Suppressor macrophage treated with lipopolysaccharide for 4 hours (primary cell): ENCODE measurements around the gene MPV17.
A peak's percentile ranks its signal among the peaks of the same experiment; 100 is the strongest.
"Not testable (repeated sequence)": the region's sequence is repeated elsewhere in the genome, so short reads cannot be mapped to it uniquely, and the experiment has no call there.

Experiments used
- DNase-seq: peaks from one replicate; pipeline ENCODE4 v3.0.0-alpha.2; 2020

Gene MPV17

DNA sequence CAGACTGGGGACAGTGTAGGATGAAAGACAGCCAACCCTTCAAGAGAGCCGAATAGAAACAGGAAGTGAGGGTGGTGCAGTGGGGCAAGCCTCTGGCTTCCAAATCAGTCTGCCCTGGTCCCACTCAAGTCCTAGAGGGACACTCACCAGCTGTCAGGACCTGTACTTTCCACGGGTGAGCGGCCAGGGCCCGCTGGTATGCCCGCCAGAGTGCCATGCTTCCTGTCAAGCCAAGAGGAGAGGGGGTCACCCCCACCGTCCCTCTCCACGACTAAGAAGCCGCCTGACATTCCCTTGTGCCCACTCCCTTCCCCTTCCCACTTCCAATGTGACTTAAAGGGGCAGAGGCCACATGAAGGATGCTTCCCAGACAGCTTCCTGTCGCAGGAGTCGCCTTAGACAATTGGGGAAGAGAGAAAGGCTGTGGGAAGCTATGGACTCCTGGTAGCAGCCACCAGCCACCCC, 564 bp downstream of the MPV17 start:
- DNase-seq = peak; percentile 50

DNA sequence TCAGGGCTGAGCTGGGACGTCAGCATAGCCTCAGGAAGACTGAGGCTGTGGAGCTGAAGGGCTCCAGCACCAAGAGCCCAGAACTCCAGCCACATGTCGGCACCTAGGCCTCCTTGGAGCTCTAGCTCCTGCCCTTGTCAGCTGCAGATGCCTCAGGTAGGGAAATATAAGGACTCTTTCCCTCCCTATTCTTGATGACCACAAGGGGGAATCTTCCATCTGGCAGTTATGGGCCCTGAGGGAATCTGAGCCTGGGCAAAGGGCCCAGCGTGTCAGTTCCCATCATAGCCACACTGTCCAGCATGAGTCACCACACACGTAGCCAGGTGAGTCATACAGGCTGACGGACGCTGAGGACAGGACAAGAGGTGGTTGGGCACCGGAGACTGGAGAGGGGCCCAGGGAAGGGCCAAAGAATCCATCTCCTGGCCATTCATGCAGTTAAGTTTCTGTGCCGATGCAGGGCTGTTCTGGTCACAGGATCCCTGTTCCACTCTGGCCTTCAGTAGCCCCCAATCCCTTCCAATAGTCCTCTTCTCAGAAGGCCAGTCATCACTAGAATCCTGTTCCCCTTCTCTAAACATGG, 1.8 kb downstream of the MPV17 start:
- DNase-seq = peak; percentile 66

DNA sequence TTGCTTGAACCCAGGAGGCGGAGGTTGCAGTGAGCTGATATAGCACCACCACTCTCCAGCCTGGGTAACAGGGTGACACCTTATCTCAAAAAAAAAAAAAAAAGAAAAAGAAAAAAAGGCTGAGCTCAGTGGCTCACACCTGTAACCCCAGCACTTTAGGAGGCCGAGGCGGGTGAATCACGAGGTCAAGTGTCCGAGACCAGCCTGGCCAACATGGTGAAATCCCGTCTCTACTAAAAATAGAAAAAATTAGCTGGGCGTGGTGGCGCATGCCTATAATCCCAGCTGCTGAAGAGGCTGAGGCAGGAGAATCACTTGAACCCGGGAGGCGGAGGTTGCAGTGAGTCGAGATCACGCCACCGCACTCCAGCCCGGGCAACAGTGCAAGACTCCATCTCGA, 3.1 kb downstream of the MPV17 start:
- not testable (repeated sequence) for DNase-seq

DNA sequence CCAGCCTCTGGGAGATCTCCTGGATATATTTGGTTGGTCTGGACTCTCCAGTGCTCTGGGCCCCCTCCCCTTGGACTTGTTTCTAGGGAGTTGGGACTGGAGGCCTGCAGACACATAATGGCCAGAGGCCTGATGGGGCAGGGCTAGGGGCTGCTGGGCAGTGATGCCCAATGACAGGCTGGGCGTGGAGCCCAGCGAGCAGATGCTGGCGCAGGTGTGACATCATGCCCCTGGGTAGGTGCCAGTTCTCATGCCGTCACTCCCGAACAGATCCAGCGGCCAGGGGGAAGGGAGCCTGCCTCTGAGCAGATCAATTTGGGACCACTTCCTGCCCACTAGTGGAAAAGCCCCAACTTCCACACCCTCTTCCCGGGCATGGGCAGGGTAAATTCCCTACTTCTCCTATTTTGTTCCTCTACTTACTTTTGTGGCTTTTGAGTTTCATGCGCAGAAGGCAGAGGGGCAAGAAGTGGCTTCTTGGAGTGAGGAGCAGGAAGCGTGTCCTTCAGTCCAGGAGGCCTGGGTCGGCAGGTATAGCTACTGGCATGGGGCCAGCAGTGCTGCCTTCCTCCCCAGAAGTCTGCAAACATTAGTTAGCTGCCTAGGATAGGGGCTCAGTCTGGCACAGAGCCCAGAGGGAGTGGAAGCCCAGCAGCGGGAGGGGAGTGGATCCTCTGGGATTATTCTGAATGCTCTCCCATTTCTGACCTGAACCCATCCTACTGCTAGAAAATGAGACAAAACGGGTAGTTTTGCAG, 6.1 kb downstream of the MPV17 start:
- DNase-seq = peak; percentile 19

DNA sequence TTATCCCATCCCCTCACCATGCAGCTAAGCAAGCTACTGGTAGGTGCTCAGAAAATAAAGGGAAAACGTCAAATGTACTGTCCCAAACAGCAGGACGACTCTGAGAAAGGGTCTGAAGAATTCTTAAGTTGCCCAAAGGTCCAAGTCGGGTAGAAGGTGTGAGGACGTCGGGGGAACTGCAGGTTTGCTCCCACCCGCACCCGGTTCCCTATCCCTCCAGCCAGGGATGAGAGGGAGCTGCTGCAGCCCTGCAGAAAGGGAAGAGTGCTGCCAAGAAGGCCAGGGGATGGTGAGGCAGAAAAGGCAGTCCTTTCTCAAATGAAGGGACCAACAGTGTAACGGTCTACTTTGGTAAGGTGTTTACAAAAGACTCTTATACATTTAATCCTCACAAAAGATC, 7.8 kb downstream of the MPV17 start:
- DNase-seq = no peak

DNA sequence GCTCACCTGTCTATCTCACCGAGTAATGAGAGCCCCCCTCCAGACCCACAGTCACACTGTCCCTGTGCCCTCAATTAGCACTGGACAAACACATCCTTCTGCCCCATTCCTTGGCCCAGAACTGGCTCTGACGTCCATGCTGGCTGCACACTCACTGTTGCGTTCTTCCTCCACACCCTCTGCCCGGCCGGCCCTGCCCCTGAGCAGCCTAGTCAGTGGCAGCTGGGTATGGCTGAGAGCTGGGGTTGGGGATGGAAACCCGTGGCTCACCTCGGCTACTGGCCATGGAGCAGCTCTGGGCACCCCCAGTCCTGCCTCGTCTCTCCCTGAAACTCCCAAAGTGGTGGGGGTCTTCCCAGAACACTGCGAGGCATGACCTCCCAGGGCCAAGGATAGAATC, 8.2 kb downstream of the MPV17 start:
- DNase-seq = no peak

DNA sequence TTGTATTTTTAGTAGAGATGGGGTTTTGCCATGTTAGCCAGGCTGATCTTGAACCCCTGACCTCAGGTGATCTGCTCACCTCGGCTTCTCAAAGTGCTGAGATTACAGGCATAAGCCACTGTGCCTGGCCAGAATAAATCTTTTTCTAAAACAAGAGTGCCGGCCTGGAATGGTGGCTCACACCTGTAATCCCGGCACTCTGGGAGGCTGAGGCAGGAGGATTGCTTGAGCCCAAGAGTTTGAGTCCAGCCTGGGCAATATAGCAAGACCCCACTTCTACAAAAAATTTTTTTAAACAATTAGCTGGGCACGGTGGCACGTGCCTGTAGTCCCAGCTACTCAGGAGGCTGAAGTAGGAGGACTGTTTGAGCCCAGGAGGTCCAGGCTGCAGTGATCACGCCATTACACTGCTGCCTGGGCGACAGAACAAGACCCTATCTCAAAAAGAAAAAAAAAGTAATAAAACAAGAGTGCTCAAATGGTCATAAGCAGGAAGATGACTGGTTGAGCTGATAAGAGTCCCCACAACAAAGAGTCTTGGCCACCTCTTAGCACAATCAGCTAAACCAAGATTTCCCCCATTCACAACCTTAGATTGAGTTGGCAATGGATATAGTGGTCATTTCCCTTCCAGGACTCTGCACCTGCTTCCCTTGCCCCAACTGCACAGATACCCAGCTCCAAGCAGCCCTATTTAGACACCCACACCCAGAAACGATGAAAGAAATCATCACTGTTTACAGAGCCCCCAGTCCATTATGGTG, 8.8 kb downstream of the MPV17 start:
- DNase-seq = no peak

DNA sequence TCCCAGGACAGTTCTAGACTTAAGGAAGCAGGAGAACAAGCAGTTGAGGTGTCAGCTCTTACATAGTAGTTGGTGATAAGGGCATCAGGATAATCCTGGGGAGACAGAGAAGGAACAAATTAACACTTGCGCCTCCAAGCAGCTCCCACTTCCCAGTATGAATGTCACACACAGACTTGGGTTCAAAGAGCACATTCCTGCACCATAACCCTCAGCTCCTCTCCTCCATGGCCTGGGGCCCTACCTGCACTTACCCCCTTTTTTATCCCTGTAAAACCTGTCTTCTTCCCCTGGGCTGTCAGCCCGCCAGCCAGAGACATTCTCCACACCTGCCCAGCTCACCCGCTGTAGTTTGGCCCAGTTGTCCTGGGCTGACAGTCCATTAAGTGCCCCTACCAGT, 10.7 kb downstream of the MPV17 start:
- DNase-seq = no peak

DNA sequence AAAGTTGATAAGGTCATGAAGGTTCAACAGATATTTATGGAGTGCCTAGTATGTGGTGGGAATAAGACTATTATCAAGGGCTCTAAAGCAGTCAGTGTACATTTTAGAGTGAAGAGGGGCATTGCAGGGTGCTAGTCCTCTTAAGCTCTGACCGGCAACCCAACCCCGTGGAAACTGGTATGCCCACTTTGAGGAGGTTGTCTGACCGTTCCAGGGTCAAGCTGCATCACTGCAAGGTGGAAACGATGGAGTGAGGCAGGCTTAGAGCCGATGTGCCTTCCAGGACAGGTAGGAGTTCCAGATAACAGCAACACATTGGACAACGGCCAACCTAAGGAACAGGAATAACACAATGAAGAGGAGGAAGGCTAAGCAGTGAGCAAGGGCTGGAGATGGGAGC, 13.2 kb downstream of the MPV17 start:
- no peak for DNase-seq

DNA sequence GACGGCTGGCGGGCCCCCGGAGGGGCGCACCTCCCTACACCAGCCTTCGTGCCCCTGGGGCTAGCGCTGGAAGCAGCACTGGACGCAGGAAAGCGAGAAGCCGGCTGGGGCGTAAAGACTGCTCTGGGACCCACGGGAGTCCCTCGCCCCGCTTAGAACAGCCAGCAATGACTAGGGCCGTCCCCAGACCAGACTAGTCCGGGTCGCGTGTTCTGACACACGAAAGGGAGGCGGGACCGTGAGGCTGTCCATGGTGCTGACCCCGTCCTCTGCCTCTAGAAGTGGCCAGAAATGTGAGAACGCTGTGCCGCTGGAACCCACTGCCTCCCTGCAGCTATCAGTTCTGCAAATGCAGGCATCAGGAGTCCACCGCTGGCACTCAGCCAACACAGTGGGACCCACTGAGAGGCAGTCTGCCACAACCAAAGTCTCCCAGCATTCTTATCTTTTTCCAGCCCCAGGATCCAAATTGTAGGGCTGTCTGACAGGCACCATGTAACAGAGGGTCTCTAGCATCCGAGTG, 14.5 kb downstream of the MPV17 start, which contains the start of gene UCN:
Gene UCN (minus strand): TSS at position 87 of the 523 bp plus-strand sequence. CDS start 550 bp downstream, outside the sequence.
- no peak for DNase-seq

DNA sequence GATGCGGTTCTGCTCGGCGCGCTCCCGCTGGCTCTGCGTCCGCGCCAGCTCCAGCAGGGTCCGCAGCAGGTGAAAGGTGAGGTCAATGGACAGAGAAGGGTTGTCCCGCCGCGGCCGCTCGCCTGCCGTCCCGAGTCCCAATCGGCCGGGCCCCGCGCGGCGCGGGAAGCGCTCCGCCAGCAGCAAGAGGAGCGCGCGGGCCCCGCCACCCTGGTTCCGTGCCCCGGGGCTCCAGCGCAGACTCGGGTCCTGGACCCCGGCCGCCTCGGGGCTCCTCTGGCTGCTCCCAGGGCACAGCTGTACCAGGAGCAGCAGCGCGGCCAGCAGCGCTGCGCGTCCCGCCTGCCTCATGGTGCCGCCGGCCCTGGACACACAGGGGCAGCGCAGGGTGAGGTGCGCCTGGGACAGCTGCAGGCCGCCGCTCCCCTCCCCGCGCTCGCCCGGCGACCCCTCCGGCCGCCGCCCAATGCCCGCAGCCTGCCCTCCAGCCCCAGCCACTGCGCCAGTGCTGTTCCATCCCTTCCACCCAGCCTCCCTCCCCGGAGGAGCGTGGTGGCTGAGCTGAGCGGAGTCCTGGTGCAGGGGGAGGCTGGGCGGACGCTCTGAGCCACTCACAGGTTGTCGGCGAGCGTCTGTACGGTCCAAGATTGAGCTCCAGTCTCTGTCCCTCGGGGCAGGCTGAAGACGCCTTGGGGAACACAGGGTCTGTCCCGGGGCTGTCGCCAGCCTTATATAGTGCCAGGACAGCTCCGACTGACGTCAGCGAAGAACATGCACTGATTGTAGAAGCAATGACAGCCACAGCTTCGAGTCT, 15.1 kb downstream of the MPV17 start:
- DNase-seq = no peak

DNA sequence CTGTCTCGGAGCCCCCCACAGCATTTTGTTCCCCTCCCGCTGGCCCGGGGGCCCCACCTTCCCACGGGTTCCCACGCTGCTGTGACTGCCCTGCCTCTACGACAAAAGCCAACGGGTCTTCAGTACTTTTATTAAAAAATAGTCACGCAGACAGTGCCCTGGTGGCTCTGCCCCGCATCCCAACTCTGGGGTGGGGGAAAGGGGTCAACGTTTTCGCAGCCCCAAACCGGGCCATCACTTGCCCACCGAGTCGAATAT, 15.7 kb downstream of the MPV17 start:
- no peak for DNase-seq

DNA sequence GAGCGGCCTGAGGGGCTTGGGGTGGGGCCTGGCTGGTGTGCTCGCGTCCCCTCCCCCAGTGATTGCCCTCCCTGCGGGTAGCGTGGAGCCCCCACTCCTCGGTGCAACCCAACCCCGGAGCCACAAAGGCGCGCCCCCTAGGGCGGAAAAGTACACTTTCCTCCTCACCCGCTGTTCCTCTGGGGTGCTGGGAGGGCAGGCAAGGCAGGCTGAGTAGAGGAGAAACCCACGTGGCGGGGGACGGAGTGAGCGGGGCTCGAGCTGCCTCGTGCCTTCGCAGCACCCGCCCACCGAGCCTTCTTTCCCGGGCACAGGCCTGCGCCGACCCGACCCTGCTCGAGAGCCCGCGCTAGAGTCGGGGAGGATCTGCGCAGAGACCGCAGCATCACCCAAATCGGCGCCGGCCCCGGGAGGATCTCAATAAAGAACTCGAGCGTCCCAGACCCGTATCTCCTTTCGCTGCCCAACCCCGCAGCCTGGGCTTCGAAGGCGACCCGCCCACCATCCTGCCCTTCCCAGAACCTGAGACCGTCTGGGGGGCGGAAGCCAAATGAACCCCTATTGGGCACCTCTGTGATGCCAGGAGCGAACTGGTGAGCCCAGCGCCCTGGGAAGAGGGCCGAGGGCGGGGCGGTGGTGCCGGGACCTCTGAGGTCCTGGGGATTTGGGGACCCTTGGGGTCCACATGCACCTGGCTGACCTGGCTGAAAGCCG, 16.2 kb downstream of the MPV17 start:
- no peak for DNase-seq

DNA sequence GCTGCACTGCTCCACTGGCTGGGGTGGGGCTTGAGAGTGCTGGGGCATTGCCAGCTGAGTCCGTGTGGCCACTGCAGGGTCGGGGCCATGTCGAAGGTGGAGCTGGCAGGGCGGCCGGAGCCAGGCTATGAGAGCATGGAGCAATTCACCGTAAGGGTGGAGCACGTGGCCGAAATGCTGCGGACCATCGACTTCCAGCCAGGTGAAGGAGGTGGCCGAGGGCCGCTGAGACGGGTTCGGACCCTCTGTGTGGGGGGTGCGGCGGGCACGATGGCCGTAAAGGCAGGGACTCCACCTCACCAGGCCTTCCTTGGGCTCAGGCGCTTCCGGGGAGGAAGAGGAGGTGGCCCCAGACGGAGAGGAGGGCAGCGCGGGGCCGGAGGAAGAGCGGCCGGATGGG, 16.8 kb downstream of the MPV17 start:
- DNase-seq = no peak

DNA sequence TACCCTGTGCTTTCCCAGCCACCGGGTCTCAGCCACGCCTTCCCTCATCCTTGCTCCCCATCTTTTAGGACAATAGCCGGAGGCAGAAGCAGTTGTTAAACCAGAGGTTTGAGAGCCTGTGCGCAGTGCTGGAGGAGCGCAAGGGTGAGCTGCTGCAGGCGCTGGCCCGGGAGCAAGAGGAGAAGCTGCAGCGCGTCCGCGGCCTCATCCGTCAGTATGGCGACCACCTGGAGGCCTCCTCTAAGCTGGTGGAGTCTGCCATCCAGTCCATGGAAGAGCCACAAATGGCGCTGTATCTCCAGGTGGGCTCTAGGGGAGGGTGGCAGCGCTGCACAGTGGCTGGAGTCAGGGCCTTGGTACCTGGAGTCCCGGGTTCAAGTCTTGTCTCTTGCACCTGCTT, 17.4 kb downstream of the MPV17 start:
- no peak for DNase-seq

DNA sequence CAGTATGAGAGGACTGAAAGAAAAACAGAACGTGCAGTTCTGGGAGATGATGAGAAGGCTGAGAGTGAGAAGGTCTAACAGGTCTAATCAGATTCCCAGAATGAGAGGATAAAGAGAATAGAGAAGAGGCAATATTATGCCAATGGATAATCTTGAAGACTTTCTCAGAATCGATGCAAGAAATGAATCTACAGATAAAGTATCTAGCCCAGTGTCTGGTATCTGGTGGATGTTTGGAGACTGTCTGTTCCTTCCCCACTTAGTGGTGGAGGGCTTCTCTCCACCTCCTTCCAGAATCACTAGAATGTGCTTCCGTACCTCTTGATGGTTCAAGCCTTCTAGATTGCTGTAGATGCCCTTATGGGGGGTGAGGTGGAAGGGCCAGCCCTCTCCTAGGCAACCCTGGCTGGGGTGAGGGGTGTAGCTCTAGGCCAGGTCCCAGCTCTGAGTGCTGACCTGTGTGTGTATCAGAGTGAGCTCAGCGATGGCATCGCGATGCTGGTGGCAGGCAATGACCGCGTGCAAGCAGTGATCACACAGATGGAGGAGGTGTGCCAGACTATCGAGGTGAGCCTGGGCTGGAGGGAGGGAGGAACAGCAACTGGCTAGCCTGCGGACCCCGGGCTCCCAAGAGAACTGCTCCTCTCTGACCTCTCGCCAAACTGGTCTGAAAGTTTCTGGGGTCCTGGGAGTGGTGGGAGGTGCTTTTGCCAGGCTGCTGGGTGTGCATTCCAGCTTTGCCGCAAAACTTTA, 18.2 kb downstream of the MPV17 start:
- DNase-seq = no peak

DNA sequence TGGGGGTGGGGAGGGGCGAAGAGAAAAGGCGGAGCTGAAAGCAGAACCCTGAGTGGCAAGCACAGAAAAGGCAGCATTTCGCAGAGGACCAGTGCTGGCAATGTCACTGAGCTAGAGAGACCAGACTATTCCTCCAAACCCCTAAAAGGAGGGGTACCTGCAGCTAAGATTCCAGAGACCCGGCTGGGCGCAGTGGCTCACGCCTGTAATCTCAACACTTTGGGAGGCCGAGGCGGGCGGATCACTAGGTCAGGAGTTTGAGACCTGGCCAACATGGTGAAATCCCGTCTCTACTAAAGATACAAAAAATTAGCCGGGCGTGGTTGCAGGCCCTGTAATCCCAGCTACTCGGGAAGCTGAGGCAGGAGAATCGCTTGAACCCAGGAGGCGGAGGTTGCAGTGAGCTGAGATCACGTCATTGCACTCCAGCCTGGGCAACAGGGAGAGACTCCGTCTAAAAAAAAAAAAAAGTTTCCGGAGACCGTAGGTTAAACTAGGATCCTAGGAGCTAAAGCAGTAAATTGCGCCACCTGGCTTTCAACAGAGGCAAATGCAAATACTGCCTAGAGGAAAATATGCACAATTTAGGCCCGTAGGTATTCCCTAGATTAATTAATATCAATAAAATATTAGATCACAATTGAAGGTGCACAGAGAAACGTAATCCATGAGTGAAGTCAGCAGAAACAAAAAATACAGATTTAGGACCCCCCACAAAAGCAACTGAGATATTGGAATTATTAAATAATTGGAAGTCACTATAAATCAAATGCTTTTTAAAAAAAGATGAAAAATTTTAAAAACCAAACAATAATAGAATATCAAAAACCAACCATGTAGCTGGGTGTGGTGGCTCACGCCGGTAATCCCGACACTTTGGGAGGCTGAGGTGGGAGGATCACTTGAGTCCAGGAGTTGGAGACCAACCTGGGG, 19.5 kb downstream of the MPV17 start:
- DNase-seq = peak; percentile 82

DNA sequence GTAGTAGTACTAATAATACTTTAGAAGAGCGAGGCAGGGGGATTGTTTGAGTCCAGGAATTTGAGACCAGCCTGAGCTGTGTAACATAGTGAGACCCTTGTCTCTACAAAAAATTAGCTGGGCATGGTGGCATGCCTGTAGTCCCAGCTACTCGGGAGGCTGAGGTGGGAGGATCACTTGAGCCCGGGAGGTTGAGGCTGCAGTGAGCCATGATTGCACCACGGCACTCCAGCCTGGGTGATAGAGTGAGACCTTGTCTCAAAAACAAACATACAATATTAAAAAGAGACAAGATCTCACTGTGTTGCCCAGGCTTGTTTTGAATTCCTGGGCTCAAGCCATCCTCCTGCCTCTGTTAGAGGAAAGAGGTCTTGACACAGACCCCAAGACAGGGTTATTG, 22.3 kb downstream of the MPV17 start:
- not testable (repeated sequence) for DNase-seq

DNA sequence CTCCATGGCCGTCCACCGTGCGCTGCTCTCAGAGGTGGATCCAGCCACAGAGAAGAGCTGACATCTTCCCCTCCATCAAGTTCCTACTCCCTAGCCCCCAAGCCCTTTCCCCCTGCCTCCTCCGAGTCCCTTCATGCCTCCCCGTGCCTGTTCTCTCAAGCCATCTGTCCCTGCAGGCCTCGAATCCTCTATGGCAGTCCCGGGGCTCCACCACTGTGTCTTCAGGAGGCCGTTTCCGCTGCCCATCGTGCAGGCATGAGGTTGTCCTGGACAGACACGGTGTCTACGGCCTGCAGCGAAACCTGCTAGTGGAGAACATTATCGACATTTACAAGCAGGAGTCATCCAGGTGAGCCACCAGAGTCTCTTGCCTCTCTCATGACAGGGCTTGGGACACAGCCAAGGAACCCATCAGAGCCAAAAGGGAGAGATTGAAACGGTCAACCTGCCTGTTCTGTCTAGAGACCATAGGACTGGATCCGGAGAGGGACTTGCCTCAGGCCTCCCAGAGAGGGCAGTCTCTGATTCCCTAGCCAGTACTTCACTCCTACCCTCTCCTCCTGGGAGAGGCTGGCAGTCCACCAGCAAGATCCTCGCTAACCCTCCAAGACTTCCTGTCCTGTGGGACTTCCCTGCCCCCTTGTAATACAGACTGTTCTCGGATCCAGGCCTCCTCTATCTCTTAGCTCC, 24.4 kb downstream of the MPV17 start:
- no peak for DNase-seq

DNA sequence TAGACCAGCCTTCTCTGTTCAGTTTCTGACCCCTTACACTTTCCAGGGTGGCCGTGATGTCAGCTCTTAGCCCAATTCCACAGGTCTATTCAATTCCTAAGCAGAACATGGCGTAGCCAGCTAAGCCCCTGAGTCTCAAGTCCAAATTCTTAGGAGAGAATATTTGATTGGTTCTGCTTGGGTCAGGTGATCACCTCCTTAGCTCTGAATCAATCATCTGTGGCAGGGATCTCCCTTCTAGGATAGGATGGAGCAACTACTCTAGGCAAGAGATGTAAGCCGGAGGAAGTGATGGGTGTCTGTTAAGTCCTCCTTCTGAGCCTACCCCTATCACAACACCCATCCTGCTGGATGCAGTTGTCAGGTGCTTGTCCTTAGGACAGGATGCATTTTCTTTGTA, 25.7 kb downstream of the MPV17 start:
- no peak for DNase-seq
